Astrocyte of the cerebellum (primary cell): ENCODE results near the gene SLC25A22.

Experiments used
- DNase-seq: peaks from one replicate; pipeline ENCODE4 v3.0.0-alpha.2; 2011; ENCODE audit warnings: low read depth
- H3K4me3 ChIP-seq: 2 replicates; pipeline ENCODE4 v1.5.1; 2011; ENCODE audit warnings: mild to moderate bottlenecking, low read depth, low read length, moderate library complexity
- CTCF ChIP-seq: IDR thresholded peaks from 2 replicates; pipeline ENCODE4 v1.5.1; 2012; ENCODE audit warnings: low read length, low read depth, moderate library complexity, mild to moderate bottlenecking; ENCODE audit errors: missing control alignments
- in situ Hi-C: cut with HindIII; loops from 2 replicates; pipeline ENCODE4 v1.10.0; 2017; ENCODE audit warnings: low sequenced_read_pairs

SLC25A22 gene

GRCh38 chr11:818396-819128 lies 20.5 kb upstream of the SLC25A22 start, which contains the start of gene PNPLA2:
TSS of gene PNPLA2 (plus strand) at chr11:818914. CDS start at chr11:819719, 805 bp downstream.
- DNase-seq = no peak
- peak within 1 kb of the TSS; percentile 68 for H3K4me3 ChIP-seq
- TF ChIP-seq CTCF = no peak
- in situ Hi-C loops = no loop called here

GRCh38 chr11:816433-816779 lies 18.3 kb upstream of the SLC25A22 start:
- no peak for TF ChIP-seq CTCF
- in situ Hi-C loops = no loop called here
- no peak overlapping the region for H3K4me3 ChIP-seq
- DNase-seq = no peak

- no peak overlapping the region for H3K4me3 ChIP-seq
- TF ChIP-seq CTCF = no peak
- in situ Hi-C loops = no loop called here
- no peak for DNase-seq
Measured at GRCh38 chr11:815675-816432, 17.8 kb upstream of the SLC25A22 start.

- in situ Hi-C loops = no loop called here
- no peak for TF ChIP-seq CTCF
- H3K4me3 ChIP-seq = no peak overlapping the region
- no peak for DNase-seq
Measured at GRCh38 chr11:813456-814096, 15.5 kb upstream of the SLC25A22 start.

- no peak for TF ChIP-seq CTCF
- in situ Hi-C loops = no loop called here
- DNase-seq = no peak
- H3K4me3 ChIP-seq = no peak overlapping the region
Measured at GRCh38 chr11:813072-813455, 15.0 kb upstream of the SLC25A22 start.

GRCh38 chr11:812390-812789 lies 14.3 kb upstream of the SLC25A22 start:
- no peak for TF ChIP-seq CTCF
- in situ Hi-C loops = no loop called here
- H3K4me3 ChIP-seq = no peak overlapping the region
- DNase-seq = no peak
